Coronary artery (tissue), 2 donors: ENCODE results near the gene SPOUT1.

Experiments used
- DNase-seq: peaks from one replicate; pipeline ENCODE4 v3.0.0-alpha.2; 2017; ENCODE audit warnings: low spot score
- H3K27ac ChIP-seq, 2 donors: fragments of 200-600 bp; sonication (generic); one replicate each; pipeline ENCODE4 v1.5.1; 2016 to 2019
- H3K4me3 ChIP-seq: fragments of 200-600 bp; sonication (generic); 2 replicates; pipeline ENCODE4 v1.5.1; 2016; ENCODE audit warnings: mild to moderate bottlenecking, moderate library complexity
- CTCF ChIP-seq: fragments of 200-600 bp; sonication (generic); IDR thresholded peaks from one replicate; pipeline ENCODE4 v1.5.1; 2019; ENCODE audit warnings: antibody characterized with exemption

The SPOUT1 gene

GRCh38 chr9:128773049-128773448, 56.5 kb downstream of the SPOUT1 start:
- DNase-seq = no peak
- no peak for TF ChIP-seq CTCF

GRCh38 chr9:128771745-128772519, 57.7 kb downstream of the SPOUT1 start, which contains the start of gene ZER1:
Gene ZER1 (minus strand): TSS chr9:128771927. CDS start chr9:128755565, 16,362 bp downstream.
- peak; percentile 89 for DNase-seq
- H3K4me3 ChIP-seq = peak within 1 kb of the TSS; percentile 90
- peak within 1 kb of the TSS; percentile 80 to 95 for H3K27ac ChIP-seq

More at GRCh38 chr9:128773049-128773448, 56.5 kb downstream of the SPOUT1 start:
- no peak overlapping the region for H3K27ac ChIP-seq
- H3K4me3 ChIP-seq = no peak overlapping the region

DNA sequence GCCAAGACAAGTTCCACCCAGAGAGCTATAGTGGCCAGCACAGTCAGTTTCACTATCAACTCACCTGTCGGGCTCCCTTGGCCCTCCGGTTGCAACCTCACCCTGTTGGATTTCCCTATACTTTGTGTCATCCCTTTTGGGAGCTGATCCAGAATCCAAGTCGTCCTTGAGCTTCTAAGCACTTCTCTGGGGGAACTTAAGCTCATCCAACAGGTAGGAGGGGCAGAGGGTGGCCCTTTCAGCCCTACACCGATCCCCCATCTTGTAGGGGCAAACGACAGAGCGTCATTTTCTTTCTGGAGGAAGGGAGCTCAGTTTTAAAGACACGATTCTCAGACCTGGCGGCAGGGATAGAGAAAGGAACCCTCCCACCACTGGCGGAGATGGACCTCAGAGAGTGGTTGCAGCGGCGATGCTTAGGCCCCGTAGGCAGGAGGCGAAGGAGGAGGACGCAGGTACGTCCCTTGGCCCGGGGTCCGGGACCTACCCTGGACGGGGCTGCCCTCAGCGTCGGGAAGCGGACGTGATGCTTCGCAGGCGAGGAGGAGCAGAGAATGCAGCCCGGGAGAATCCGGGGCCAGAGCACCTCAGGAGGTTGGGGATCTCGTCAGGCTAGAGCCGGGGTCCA, 58.4 kb downstream of the SPOUT1 start:
- no peak for DNase-seq
- Histone ChIP-seq H3K4me3 (peak overlapping the region; percentile 90), H3K27ac (peak overlapping the region; percentile 80 to 95)
- TF ChIP-seq CTCF = no peak

More at GRCh38 chr9:128771745-128772519, 57.7 kb downstream of the SPOUT1 start, which contains the start of gene ZER1:
- TF ChIP-seq CTCF = no peak

- H3K27ac ChIP-seq = peak overlapping the region; percentile 80 to 95
- TF ChIP-seq CTCF = no peak
- H3K4me3 ChIP-seq = peak overlapping the region; percentile 90
- DNase-seq = no peak
Measured at GRCh38 chr9:128770286-128771030, 59.1 kb downstream of the SPOUT1 start.
